Hepatocyte (in vitro differentiated cells): ENCODE measurements around the gene RYR3. TPM values are rescaled to one million over a fixed set of nuclear protein-coding genes. Genes with fewer than 3 reads are reported as not detected.

ENCODE experiments used
- DNase-seq: peaks from one replicate; pipeline ENCODE4 v3.0.0-alpha.2; 2016; ENCODE audit warnings: low spot score
- H2AFZ ChIP-seq: fragments of 200-600 bp; sonication (generic); 2 replicates; pipeline ENCODE4 v1.6.0; 2016; ENCODE audit warnings: antibody characterized with exemption, mild to moderate bottlenecking
- H3K27ac ChIP-seq: fragments of 200-600 bp; sonication (generic); 2 replicates; pipeline ENCODE4 v1.5.1; 2016; ENCODE audit warnings: mild to moderate bottlenecking
- H3K27me3 ChIP-seq: fragments of 200-600 bp; sonication (generic); 2 replicates; pipeline ENCODE4 v1.6.1; 2016
- H3K36me3 ChIP-seq: fragments of 200-600 bp; sonication (generic); replicated peaks from 2 replicates; pipeline ENCODE4 v1.5.1; 2016; ENCODE audit warnings: low read depth; ENCODE audit not compliant: insufficient read depth
- H3K4me1 ChIP-seq: fragments of 200-600 bp; sonication (generic); 2 replicates; pipeline ENCODE4 v1.5.1; 2016; ENCODE audit warnings: mild to moderate bottlenecking, moderate library complexity; ENCODE audit not compliant: insufficient read depth
- H3K4me2 ChIP-seq: fragments of 200-600 bp; sonication (generic); 2 replicates; pipeline ENCODE4 v1.6.0; 2016
- H3K4me3 ChIP-seq: fragments of 200-600 bp; sonication (generic); 2 replicates; pipeline ENCODE4 v1.5.1; 2016; ENCODE audit warnings: mild to moderate bottlenecking
- H3K79me2 ChIP-seq: fragments of 200-600 bp; sonication (generic); 2 replicates; pipeline ENCODE4 v1.6.0; 2017; ENCODE audit warnings: mild to moderate bottlenecking
- H3K9me2 ChIP-seq: fragments of 200-600 bp; sonication (generic); replicated peaks from 2 replicates; pipeline ENCODE4 v1.6.0; 2017; ENCODE audit warnings: mild to moderate bottlenecking; ENCODE audit not compliant: insufficient read depth
- H3K9me3 ChIP-seq: fragments of 200-600 bp; sonication (generic); 2 replicates; pipeline ENCODE4 v1.5.1; 2016; ENCODE audit warnings: low read depth, mild to moderate bottlenecking
- H4K20me1 ChIP-seq: fragments of 200-600 bp; sonication (generic); 2 replicates; pipeline ENCODE4 v1.6.0; 2016; ENCODE audit warnings: mild to moderate bottlenecking; ENCODE audit not compliant: insufficient read depth, poor library complexity, severe bottlenecking
- CTCF ChIP-seq: fragments of 200-600 bp; sonication (generic); IDR thresholded peaks from 2 replicates; pipeline ENCODE4 v1.5.1; 2016; ENCODE audit warnings: antibody characterized with exemption, mild to moderate bottlenecking; ENCODE audit not compliant: poor library complexity
- EZH2 ChIP-seq: fragments of 200-600 bp; sonication (generic); IDR thresholded peaks from 2 replicates; pipeline ENCODE4 v1.6.1; 2016; ENCODE audit warnings: antibody characterized with exemption, mild to moderate bottlenecking, borderline replicate concordance
- EZH2phosphoT487 ChIP-seq: fragments of 200-600 bp; sonication (generic); IDR thresholded peaks from one replicate; pipeline ENCODE4 v1.6.1; 2018; ENCODE audit warnings: antibody characterized with exemption, mild to moderate bottlenecking, low read depth, moderate library complexity; ENCODE audit not compliant: unreplicated experiment, severe bottlenecking
- WGBS: methylation state at CpG from one replicate; pipeline ENCODE4 v1.1.6; 2016; ENCODE audit warnings: low lambda C conversion rate; ENCODE audit errors: missing lambda C conversion rate; 5-methylcytosine and 5-hydroxymethylcytosine counted together
- polyA plus RNA-seq: library from polyadenylated mRNA; unstranded; fragments of >200 nt; fragmentation: Nextera tagmentation; extraction: Ambion mirVana; gene quantifications from 2 replicates; pipeline ENCODE4 v1.2.1, GENCODE V29; 2016
- total RNA-seq: library from RNA; depleted of rRNA; stranded (reverse); fragments of >200 nt; gene quantifications from 2 replicates; pipeline ENCODE4 v1.2.3, GENCODE V29; 2014

RYR3 gene
- total and polyA plus RNA-seq, 2 experiments from 2014 or later: 0.36 to 0.37 TPM

DNA sequence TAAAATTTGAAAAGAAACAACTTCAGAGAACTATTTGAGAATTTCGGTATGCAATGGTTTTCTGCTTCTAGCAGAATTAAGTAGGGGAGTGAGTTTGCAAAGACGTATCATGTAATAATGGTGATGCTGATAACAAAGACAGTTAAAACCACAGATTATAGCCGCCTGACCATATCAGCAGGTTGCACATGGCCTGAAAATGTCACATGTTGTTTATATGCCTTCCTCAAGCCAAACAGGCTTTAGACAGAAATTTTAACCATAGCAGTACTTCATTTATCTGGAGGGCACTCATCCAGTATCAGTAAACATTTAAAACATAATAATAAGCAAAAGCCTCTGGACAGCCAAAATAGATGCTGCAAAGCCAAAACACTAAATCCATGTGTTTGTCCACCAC is 131.7 kb downstream of the RYR3 start:
- Histone ChIP-seq H3K9me2 (no peaks in the 10 kb centered on the region), H3K79me2 (no peaks in the 10 kb centered on the region), H4K20me1 (no peaks in the 10 kb centered on the region), H3K27ac (no peak overlapping the region), H2AFZ (no peak overlapping the region), H3K27me3 (no peaks in the 10 kb centered on the region), H3K9me3 (no peaks in the 10 kb centered on the region), H3K4me2 (no peak overlapping the region), H3K4me3 (no peak overlapping the region), H3K36me3 (no peaks in the 10 kb centered on the region), H3K4me1 (no peaks in the 10 kb centered on the region)
- WGBS: 73% methylated on average over 3 of the region's 3 CpGs
- DNase-seq: no peak
- TF ChIP-seq EZH2phosphoT487: no peak
- TF ChIP-seq CTCF: no peak
- TF ChIP-seq EZH2: no peak

DNA sequence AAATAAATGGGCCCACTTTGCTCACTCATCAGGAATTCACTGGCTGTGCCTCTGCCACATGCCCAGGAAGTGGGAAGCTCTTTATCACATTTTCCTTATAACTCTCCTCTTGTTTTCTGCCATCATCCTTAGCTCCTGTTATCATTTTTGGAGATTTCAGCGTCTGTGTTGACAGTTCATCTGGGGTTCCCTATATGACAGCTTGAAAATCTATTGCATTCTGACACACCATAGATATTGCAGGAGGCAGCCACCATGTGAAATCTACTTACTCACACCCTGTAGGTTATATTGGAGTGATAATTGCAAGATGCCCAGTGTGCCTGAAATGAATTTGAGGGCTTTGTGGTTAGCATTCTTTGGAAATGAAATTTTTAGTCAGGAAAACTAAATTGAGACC is 132.9 kb downstream of the RYR3 start:
- Histone ChIP-seq H2AFZ (no peak overlapping the region), H3K9me2 (no peaks in the 10 kb centered on the region), H4K20me1 (no peaks in the 10 kb centered on the region), H3K9me3 (no peaks in the 10 kb centered on the region), H3K4me3 (no peak overlapping the region), H3K36me3 (no peaks in the 10 kb centered on the region), H3K27me3 (no peaks in the 10 kb centered on the region), H3K4me1 (no peaks in the 10 kb centered on the region), H3K79me2 (no peaks in the 10 kb centered on the region), H3K27ac (no peak overlapping the region), H3K4me2 (no peak overlapping the region)
- TF ChIP-seq CTCF: no peak
- TF ChIP-seq EZH2phosphoT487: no peak
- TF ChIP-seq EZH2: no peak
- no peak for DNase-seq
- WGBS: 50% methylated on average over 1 of the region's 1 CpG

DNA sequence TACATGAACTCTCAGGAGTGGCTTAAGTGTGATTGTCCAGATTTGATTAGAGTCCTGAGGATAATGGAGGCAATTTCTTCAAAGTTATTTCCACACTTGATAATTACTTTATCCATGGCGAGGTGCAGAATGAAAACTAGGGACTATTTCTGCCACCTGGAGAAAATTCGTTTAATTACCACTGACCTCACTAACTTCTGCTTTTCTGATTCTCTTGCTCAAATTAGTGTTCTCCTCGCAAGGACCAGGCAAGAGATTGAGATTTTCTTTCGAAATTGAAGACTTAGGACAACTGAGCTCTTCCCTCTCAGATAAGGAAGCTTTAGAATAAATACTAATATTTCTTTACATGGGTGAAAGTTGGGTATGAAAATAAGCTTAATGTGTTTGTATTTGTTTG is 135.2 kb downstream of the RYR3 start:
- Histone ChIP-seq H3K4me2 (no peak overlapping the region), H3K79me2 (no peaks in the 10 kb centered on the region), H2AFZ (no peak overlapping the region), H3K27me3 (no peaks in the 10 kb centered on the region), H3K9me3 (no peaks in the 10 kb centered on the region), H3K36me3 (no peaks in the 10 kb centered on the region), H3K9me2 (no peaks in the 10 kb centered on the region), H4K20me1 (no peaks in the 10 kb centered on the region), H3K4me1 (no peaks in the 10 kb centered on the region), H3K4me3 (no peak overlapping the region), H3K27ac (no peak overlapping the region)
- no peak for DNase-seq
- 85% methylated on average over 4 of the region's 4 CpGs for WGBS
- TF ChIP-seq EZH2: no peak
- no peak for TF ChIP-seq EZH2phosphoT487

- TF ChIP-seq EZH2phosphoT487: no peak
- TF ChIP-seq CTCF: no peak
- no peak for TF ChIP-seq EZH2
- Histone ChIP-seq H3K9me2 (no peaks in the 10 kb centered on the region), H3K36me3 (no peaks in the 10 kb centered on the region), H3K4me3 (no peak overlapping the region), H3K27ac (no peak overlapping the region), H3K4me2 (no peak overlapping the region), H3K79me2 (no peaks in the 10 kb centered on the region), H3K9me3 (no peaks in the 10 kb centered on the region), H4K20me1 (no peaks in the 10 kb centered on the region), H3K4me1 (no peaks in the 10 kb centered on the region), H2AFZ (no peak overlapping the region), H3K27me3 (no peaks in the 10 kb centered on the region)
- 54% methylated on average over 4 of the region's 4 CpGs for WGBS
- DNase-seq: no peak
Observed at GRCh38 chr15:33448151-33448550, 137.4 kb downstream of the RYR3 start.
